Measurements from ENCODE around the gene ADAMTS12. TPM values are rescaled to one million over a fixed set of nuclear protein-coding genes. Genes with fewer than 3 reads are reported as not detected.

ADAMTS12 gene
- polyA plus RNA-seq, 3 donors, result not detected

DNA sequence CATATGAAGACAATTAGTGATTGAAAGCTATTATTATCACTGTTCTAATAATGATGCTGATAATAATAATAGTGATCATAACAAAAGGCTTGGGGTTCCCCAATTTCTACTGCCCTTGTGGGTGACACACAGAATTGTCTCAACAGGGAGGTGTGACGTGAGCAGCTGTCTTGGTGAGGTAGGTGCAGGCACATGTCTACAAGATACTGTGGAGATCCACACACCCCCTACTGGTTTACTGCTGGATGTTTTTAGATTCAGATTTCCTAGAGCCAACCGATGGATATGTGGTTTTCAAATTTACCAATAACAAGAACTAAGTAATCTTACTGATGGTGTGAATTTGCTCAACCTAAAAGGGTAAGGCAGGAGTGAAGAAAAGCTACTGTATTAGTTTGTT lies 312.0 kb downstream of the ADAMTS12 start:
- Histone ChIP-seq H3K79me2 (ENCODE audit: insufficient read depth, low read length) (no peaks in the 10 kb centered on the region), H3K4me1 (ENCODE audit: control insufficient read depth in 1 of 2, insufficient read depth in 2 of 2, low read length in 2 of 2) (no peaks in the 10 kb centered on the region), H3K4me3 (replicated peaks in 1 of 3; ENCODE audit: low read depth in 2 of 3, low read length in 3 of 3) (no peak overlapping the region), H3K9ac (ENCODE audit: insufficient read depth, low read length, poor library complexity, severe bottlenecking) (no peak overlapping the region), H3K4me2 (replicated peaks; ENCODE audit: extremely low read depth, low read length, poor library complexity, severe bottlenecking) (no peak overlapping the region), H4K20me1 (ENCODE audit: insufficient read depth, low read length) (no peaks in the 10 kb centered on the region), H2AFZ (ENCODE audit: insufficient read depth, low read depth, low read length, poor library complexity, severe bottlenecking) (no peak overlapping the region), H3K9me3 (replicated peaks in 1 of 2; ENCODE audit: control insufficient read depth in 1 of 2, insufficient read depth in 1 of 2, low read length in 2 of 2) (peaks cover 0 to 2% of the 10 kb centered on the region in 2 donors), H3K27me3 (ENCODE audit: control insufficient read depth in 2 of 2, insufficient read depth in 2 of 2, low read length in 2 of 2) (no peaks in the 10 kb centered on the region), H3K36me3 (replicated peaks in 1 of 2; ENCODE audit: control insufficient read depth in 1 of 2, insufficient read depth in 2 of 2, low read length in 2 of 2) (no peaks in the 10 kb centered on the region), H3K27ac (ENCODE audit: low read depth in 1 of 2, low read length in 2 of 2) (no peak overlapping the region)
- no peak overlapping the region for H3K4me3 Mint-ChIP-seq
- H3K36me3 Mint-ChIP-seq, result no peaks in the 10 kb centered on the region
- no peak for DNase-seq
- intact Hi-C loops (cut with micrococcal nuclease), result no loop called here
- no peaks in the 10 kb centered on the region for H3K4me1 Mint-ChIP-seq
- H3K27me3 Mint-ChIP-seq (ENCODE audit: low read depth in 3 of 3), result peaks cover 0 to 2% (median 2%) of the 10 kb centered on the region in 3 donors
- TF ChIP-seq, protein P1, sequence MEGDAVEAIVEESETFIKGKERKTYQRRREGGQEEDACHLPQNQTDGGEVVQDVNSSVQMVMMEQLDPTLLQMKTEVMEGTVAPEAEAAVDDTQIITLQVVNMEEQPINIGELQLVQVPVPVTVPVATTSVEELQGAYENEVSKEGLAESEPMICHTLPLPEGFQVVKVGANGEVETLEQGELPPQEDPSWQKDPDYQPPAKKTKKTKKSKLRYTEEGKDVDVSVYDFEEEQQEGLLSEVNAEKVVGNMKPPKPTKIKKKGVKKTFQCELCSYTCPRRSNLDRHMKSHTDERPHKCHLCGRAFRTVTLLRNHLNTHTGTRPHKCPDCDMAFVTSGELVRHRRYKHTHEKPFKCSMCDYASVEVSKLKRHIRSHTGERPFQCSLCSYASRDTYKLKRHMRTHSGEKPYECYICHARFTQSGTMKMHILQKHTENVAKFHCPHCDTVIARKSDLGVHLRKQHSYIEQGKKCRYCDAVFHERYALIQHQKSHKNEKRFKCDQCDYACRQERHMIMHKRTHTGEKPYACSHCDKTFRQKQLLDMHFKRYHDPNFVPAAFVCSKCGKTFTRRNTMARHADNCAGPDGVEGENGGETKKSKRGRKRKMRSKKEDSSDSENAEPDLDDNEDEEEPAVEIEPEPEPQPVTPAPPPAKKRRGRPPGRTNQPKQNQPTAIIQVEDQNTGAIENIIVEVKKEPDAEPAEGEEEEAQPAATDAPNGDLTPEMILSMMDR (IDR thresholded peaks at IDR 0.05), result no peak
- peaks cover 0 to 10% (median 7%) of the 10 kb centered on the region in 7 donors for H3K9me3 Mint-ChIP-seq
- no peak overlapping the region for H3K27ac Mint-ChIP-seq
- no CpG with 5 or more reads among the region's 2 CpGs for WGBS (ENCODE audit: insufficient coverage)

DNA sequence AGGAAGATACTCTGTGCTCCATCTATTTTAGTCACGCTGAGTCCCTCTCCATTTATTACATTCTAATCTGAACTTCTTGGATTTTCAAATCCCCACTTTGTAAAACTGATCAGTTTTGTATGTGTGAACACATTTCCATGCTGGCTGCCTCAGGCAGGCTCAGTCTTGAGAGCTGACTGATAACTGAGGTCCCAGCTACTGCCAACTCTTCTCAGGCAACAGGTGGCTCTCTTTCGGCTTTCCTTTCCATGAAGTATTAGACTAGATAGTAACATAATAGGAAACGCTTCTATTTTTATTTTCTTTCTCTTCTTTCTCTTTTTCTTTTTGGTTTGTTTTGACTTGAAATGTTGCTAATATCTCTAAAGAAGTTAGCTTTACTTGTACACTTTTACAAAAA lies 312.6 kb downstream of the ADAMTS12 start:
- no peak overlapping the region for H3K9ac ChIP-seq (ENCODE audit: insufficient read depth, low read length, poor library complexity, severe bottlenecking)
- H3K9me3 ChIP-seq (replicated peaks in 1 of 2; ENCODE audit: control insufficient read depth in 1 of 2, insufficient read depth in 1 of 2, low read length in 2 of 2), result peaks cover 0 to 2% of the 10 kb centered on the region in 2 donors
- no peaks in the 10 kb centered on the region for H4K20me1 ChIP-seq (ENCODE audit: insufficient read depth, low read length)
- no peaks in the 10 kb centered on the region for H3K27me3 ChIP-seq (ENCODE audit: control insufficient read depth in 2 of 2, insufficient read depth in 2 of 2, low read length in 2 of 2)
- Mint-ChIP-seq H3K4me1 (no peaks in the 10 kb centered on the region), H3K27ac (no peak overlapping the region), H3K4me3 (no peak overlapping the region), H3K27me3 (ENCODE audit: low read depth in 3 of 3) (peaks cover 0 to 2% (median 2%) of the 10 kb centered on the region in 3 donors), H3K36me3 (no peaks in the 10 kb centered on the region), H3K9me3 (peaks cover 0 to 11% (median 7%) of the 10 kb centered on the region in 7 donors)
- no peaks in the 10 kb centered on the region for H3K4me1 ChIP-seq (ENCODE audit: control insufficient read depth in 1 of 2, insufficient read depth in 2 of 2, low read length in 2 of 2)
- TF ChIP-seq, protein P1 (IDR thresholded peaks at IDR 0.05), result no peak
- H3K4me3 ChIP-seq (replicated peaks in 1 of 3; ENCODE audit: low read depth in 2 of 3, low read length in 3 of 3), result no peak overlapping the region
- no peak for DNase-seq
- no CpG with 5 or more reads among the region's 3 CpGs for WGBS (ENCODE audit: insufficient coverage)
- H3K27ac ChIP-seq (ENCODE audit: low read depth in 1 of 2, low read length in 2 of 2), result no peak overlapping the region
- H3K79me2 ChIP-seq (ENCODE audit: insufficient read depth, low read length), result no peaks in the 10 kb centered on the region
- H2AFZ ChIP-seq (ENCODE audit: insufficient read depth, low read depth, low read length, poor library complexity, severe bottlenecking), result no peak overlapping the region
- H3K36me3 ChIP-seq (replicated peaks in 1 of 2; ENCODE audit: control insufficient read depth in 1 of 2, insufficient read depth in 2 of 2, low read length in 2 of 2), result no peaks in the 10 kb centered on the region
- intact Hi-C loops (cut with micrococcal nuclease), result no loop called here
- no peak overlapping the region for H3K4me2 ChIP-seq (replicated peaks; ENCODE audit: extremely low read depth, low read length, poor library complexity, severe bottlenecking)

All from CD14-positive monocyte (primary cell).